OCI-LY7 (cell line): Measurements from ENCODE around the gene DDHD1. TPM values are rescaled to one million over a fixed set of nuclear protein-coding genes. Genes with fewer than 3 reads are reported as not detected.

Source experiments
- BruUV-seq: library from RNA; stranded (reverse); fragments of 400-500 nt; replicated peaks from 2 replicates; lab custom pipeline; 2021; lab: Mats Ljungman, UMichigan
- CTCF ChIA-PET: fragments of 300-600 bp; sonication (Branson Sonifier 250); formaldehyde crosslinking; loops from one replicate; lab custom pipeline; 2022; ENCODE audit warnings: antibody characterized with exemption; ENCODE audit not compliant: unreplicated experiment; lab: Charles Lee
- POLR2A ChIA-PET: fragments of 300-600 bp; sonication (Branson Sonifier 250); formaldehyde crosslinking; loops from one replicate; lab custom pipeline; 2022; ENCODE audit warnings: antibody characterized with exemption; lab: Charles Lee
- DNase-seq: peaks from one replicate; pipeline ENCODE4 v3.0.0-alpha.2; 2015; ENCODE audit warnings: low spot score
- H2AFZ ChIP-seq: fragments of 200-600 bp; sonication (generic), shearing (Covaris generic); 2 replicates; pipeline ENCODE4 v1.6.1; 2014; ENCODE audit warnings: mild to moderate bottlenecking, antibody characterized with exemption, low read length, moderate library complexity
- H3K27ac ChIP-seq: fragments of 200-600 bp; sonication (generic); 2 replicates; pipeline ENCODE4 v1.5.1; 2014; ENCODE audit warnings: mixed run types, low read depth, mild to moderate bottlenecking, moderate library complexity, low read length, inconsistent platforms; ENCODE audit not compliant: poor library complexity, severe bottlenecking
- H3K36me3 ChIP-seq: fragments of 200-600 bp; sonication (generic); 2 replicates; pipeline ENCODE4 v1.6.1; 2014; ENCODE audit warnings: mild to moderate bottlenecking, antibody characterized with exemption, low read length, moderate library complexity, mixed read lengths; ENCODE audit not compliant: insufficient read depth
- H3K4me1 ChIP-seq: fragments of 200-600 bp; sonication (generic); 2 replicates; pipeline ENCODE4 v1.5.1; 2014; ENCODE audit warnings: mild to moderate bottlenecking, low read length; ENCODE audit not compliant: insufficient read depth, poor library complexity, severe bottlenecking
- H3K4me2 ChIP-seq: fragments of 200-600 bp; sonication (generic); 2 replicates; pipeline ENCODE4 v1.6.1; 2014; ENCODE audit warnings: mild to moderate bottlenecking, low read length
- H3K4me3 ChIP-seq: fragments of 200-600 bp; sonication (generic); 2 replicates; pipeline ENCODE4 v1.5.1; 2014; ENCODE audit warnings: mild to moderate bottlenecking, low read depth, low read length; ENCODE audit not compliant: poor library complexity, severe bottlenecking
- H3K79me2 ChIP-seq: fragments of 200-600 bp; sonication (generic); 2 replicates; pipeline ENCODE4 v1.6.1; 2016; ENCODE audit warnings: low read depth, mild to moderate bottlenecking, low read length, moderate library complexity, mixed read lengths; ENCODE audit not compliant: insufficient read depth
- H3K9me2 ChIP-seq: fragments of 200-600 bp; sonication (generic); 2 replicates; pipeline ENCODE4 v1.6.1; 2016; ENCODE audit warnings: mild to moderate bottlenecking, low read length, mixed read lengths; ENCODE audit not compliant: insufficient read depth
- H3K9me3 ChIP-seq: fragments of 200-600 bp; sonication (generic); 2 replicates; pipeline ENCODE4 v1.6.1; 2014; ENCODE audit warnings: mild to moderate bottlenecking, mixed run types, low read length, mixed read lengths
- H4K20me1 ChIP-seq: fragments of 200-600 bp; sonication (generic); 2 replicates; pipeline ENCODE4 v1.6.1; 2014; ENCODE audit warnings: mild to moderate bottlenecking, antibody characterized with exemption, low read length, moderate library complexity, mixed read lengths; ENCODE audit not compliant: insufficient read depth
- EZH2phosphoT487 ChIP-seq: fragments of 200-600 bp; sonication (generic); IDR thresholded peaks from 2 replicates; pipeline ENCODE4 v1.6.1; 2018; ENCODE audit warnings: low read depth, borderline replicate concordance, mild to moderate bottlenecking, mixed run types, antibody characterized with exemption, low read length, moderate library complexity, mixed read lengths
- intact Hi-C: fragments of 100-400 bp; cut with micrococcal nuclease; formaldehyde crosslinking; loops from one replicate; pipeline ENCODE4 v1.10.0; 2022; ENCODE audit not compliant: unreplicated experiment
- total RNA-seq, 2 experiments: library from RNA; depleted of rRNA in 1 of 2; stranded (reverse); fragments of >200 nt in 1 of 2; shearing (Covaris generic) in 1 of 2; gene quantifications; 2 replicates each; pipeline ENCODE4 v1.2.3, GENCODE V29; 2014 to 2022
- TF ChIP-seq, protein P1 (sequence below): fragments of 200-600 bp; sonication (generic); conservative IDR thresholded peaks from 2 replicates; pipeline ENCODE4 v1.5.1; 2014; ENCODE audit warnings: mild to moderate bottlenecking, antibody characterized with exemption, low read length, moderate library complexity, mixed read lengths

DDHD1 gene
- total RNA-seq, 2 experiments from 2014 or later, result 28.7 to 45.2 TPM

DNA sequence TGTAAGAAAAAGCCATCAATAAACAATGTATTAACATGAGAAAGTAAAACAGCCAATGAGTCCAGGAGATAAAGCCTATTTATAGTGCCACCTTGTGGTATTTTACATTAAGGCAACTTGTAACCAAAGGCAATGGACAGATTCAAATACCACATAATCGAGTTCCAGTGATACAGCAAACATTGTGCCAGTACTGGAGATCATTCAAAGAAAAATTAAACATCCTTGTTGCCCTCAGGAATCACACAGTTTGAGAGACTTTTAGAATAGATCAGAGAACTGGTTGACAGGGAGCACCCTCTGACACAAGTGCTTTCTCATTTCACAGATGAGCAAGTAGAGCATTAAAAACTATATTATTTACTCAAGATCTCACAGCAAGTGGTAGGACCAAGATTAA, 98.1 kb downstream of the DDHD1 start:
- Histone ChIP-seq H3K36me3 (peaks cover 49% of the 10 kb centered on the region), H3K4me2 (no peak overlapping the region), H3K9me3 (no peaks in the 10 kb centered on the region), H3K27ac (no peak overlapping the region), H3K79me2 (no peaks in the 10 kb centered on the region), H4K20me1 (no peaks in the 10 kb centered on the region), H2AFZ (no peak overlapping the region), H3K4me3 (no peak overlapping the region), H3K4me1 (no peaks in the 10 kb centered on the region), H3K9me2 (no peaks in the 10 kb centered on the region)
- POLR2A ChIA-PET, result interaction anchor here (1.8 kb wide), 1 partner anchor 10 kb away, joined by 5 read pairs; no protein-coding TSS in a partner anchor
- DNase-seq, result peak; percentile 51
- TF ChIP-seq EZH2phosphoT487, result no peak
- TF ChIP-seq, protein P1, sequence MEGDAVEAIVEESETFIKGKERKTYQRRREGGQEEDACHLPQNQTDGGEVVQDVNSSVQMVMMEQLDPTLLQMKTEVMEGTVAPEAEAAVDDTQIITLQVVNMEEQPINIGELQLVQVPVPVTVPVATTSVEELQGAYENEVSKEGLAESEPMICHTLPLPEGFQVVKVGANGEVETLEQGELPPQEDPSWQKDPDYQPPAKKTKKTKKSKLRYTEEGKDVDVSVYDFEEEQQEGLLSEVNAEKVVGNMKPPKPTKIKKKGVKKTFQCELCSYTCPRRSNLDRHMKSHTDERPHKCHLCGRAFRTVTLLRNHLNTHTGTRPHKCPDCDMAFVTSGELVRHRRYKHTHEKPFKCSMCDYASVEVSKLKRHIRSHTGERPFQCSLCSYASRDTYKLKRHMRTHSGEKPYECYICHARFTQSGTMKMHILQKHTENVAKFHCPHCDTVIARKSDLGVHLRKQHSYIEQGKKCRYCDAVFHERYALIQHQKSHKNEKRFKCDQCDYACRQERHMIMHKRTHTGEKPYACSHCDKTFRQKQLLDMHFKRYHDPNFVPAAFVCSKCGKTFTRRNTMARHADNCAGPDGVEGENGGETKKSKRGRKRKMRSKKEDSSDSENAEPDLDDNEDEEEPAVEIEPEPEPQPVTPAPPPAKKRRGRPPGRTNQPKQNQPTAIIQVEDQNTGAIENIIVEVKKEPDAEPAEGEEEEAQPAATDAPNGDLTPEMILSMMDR, result peak; percentile 91
- intact Hi-C loops, result loop anchor here (2.0 to 5.0 kb wide), 3 partner anchors 97 to 252 kb away; partner anchors contain the start of gene DDHD1
- CTCF ChIA-PET, result no interaction called here
- no TSS peak for BruUV-seq

DNA sequence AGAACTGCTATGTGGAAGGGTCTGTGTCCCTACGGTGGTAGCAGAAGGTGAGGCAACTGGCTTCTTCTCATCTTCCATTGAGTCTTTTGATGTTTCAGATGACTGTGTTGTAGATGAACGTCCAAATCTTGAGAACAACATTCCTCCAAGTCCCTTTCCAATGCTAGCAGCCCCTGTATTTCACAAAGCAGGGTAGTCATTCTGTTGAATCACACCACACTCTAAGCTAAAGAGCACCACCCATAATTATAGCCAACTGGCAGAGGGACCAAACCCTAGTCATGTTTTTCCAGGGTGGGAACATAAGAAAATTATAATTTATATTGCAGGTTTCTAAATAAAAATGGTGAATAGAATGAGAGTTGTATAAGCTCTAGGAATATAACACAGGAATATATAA, 98.7 kb downstream of the DDHD1 start:
- intact Hi-C loops, result loop anchor here (2.0 kb wide), 1 partner anchor 252 kb away; no protein-coding TSS in a partner anchor
- H3K4me3 ChIP-seq, result no peak overlapping the region
- no peaks in the 10 kb centered on the region for H4K20me1 ChIP-seq
- no peaks in the 10 kb centered on the region for H3K9me3 ChIP-seq
- H2AFZ ChIP-seq, result no peak overlapping the region
- CTCF ChIA-PET, result no interaction called here
- no peak for DNase-seq
- no peaks in the 10 kb centered on the region for H3K79me2 ChIP-seq
- no peak overlapping the region for H3K4me2 ChIP-seq
- TF ChIP-seq EZH2phosphoT487, result no peak
- TF ChIP-seq, protein P1, result no peak
- H3K27ac ChIP-seq, result no peak overlapping the region
- peaks cover 53% of the 10 kb centered on the region for H3K36me3 ChIP-seq
- POLR2A ChIA-PET, result no interaction called here
- no peaks in the 10 kb centered on the region for H3K9me2 ChIP-seq
- BruUV-seq, result no TSS peak
- H3K4me1 ChIP-seq, result no peaks in the 10 kb centered on the region

DNA sequence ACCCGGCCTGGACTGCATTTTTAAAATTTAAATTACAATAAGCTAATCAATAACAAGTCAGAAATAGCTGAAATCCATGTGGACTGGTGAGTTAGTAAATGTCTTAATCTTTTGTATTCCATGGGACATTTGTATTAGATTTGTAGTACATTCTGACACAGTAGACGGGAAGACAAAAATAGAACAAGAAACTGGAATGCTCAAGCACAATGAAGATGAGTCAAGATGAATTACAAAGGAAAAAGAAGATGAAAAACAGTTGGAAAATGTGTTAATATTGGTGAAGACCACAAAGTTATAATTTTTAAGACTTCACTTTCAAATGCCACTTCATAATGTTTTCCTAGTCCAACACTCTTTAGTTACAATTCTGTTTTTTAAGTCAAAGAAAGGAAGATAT, 104.5 kb downstream of the DDHD1 start:
- Histone ChIP-seq H3K9me3 (no peaks in the 10 kb centered on the region), H4K20me1 (no peaks in the 10 kb centered on the region), H3K9me2 (no peaks in the 10 kb centered on the region), H3K4me2 (no peak overlapping the region), H2AFZ (no peak overlapping the region), H3K4me3 (no peak overlapping the region), H3K4me1 (no peaks in the 10 kb centered on the region), H3K27ac (no peak overlapping the region), H3K36me3 (peaks cover 65% of the 10 kb centered on the region), H3K79me2 (no peaks in the 10 kb centered on the region)
- BruUV-seq, result no TSS peak
- ChIA-PET POLR2A (no interaction called here), CTCF (no interaction called here)
- intact Hi-C loops, result no loop called here
- DNase-seq, result no peak
- TF ChIP-seq, protein P1, result no peak
- TF ChIP-seq EZH2phosphoT487, result no peak
